HG03575 (cell line): Measurements from ENCODE around the gene FAF1.
"Not testable (repeated sequence)": the region's sequence is repeated elsewhere in the genome, so short reads cannot be mapped to it uniquely, and the experiment has no call there.

ENCODE experiments used
- ATAC-seq: cut with Tn5 transposase; IDR thresholded peaks from one replicate; pipeline ENCODE4 v1.9.1; 2021; ENCODE audit not compliant: unreplicated experiment, insufficient number of reproducible peaks, low FRiP score; ENCODE audit errors: extremely low read depth

Gene FAF1

DNA sequence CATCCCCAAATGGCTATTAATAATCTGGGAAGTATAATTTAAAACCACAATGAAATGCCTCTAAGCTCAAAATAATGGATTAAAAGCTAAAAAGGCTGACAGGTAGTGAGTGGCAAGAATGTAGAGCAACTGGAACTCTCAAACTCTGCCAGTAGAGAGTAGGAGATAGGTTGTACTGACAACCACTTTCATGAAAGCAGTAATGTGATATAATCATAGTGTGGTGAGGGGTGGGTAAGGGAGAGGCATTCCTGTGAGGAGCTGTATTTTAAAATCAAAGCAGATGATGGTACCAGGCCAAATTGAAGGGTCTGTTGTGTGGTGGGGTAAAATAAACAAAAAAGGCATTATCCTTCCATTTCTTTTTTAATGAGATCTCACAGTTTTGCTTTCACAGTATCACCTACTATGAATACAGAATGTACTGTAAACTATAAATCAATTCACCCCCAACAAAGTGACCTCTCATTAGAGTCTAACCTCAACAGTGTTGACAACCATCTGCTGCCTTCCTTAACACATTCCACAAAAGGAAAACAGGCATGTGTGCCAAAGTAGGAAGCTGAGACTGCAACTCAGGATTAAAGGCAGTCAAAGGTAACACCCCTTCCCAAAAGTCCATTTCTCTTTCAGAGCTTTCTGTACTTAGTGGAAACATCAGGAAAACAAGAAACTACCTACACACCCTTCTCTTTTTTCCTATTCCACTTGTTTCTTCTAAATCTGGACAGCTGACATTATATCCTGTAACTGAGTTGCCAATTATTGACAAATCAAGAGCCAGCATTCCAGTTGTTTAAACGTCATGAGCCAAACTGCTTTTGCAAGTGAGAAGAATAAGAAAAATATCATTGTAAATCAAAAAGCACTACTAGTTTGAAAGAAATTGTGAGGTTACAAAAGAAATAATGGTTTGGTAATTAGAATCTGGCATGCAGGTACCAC is 130.8 kb downstream of the FAF1 start:
- no peak for ATAC-seq

DNA sequence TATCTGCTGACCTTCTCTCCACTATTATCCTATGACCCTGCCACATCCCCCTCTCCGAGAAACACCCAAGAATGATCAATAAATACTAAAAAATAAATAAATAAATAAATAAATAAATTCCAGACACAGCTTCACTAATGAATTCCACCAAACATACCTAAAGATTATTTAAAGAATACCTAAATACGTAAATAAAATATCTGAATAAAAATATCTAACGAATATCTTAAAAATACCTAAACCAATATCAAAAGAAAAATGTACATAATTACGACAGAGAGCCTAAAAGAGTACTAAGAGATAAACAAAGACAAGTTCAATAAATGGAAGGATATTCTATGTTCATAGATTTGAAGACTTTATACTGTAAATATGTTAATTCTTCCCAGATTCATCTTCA is 132.5 kb downstream of the FAF1 start:
- no peak for ATAC-seq

DNA sequence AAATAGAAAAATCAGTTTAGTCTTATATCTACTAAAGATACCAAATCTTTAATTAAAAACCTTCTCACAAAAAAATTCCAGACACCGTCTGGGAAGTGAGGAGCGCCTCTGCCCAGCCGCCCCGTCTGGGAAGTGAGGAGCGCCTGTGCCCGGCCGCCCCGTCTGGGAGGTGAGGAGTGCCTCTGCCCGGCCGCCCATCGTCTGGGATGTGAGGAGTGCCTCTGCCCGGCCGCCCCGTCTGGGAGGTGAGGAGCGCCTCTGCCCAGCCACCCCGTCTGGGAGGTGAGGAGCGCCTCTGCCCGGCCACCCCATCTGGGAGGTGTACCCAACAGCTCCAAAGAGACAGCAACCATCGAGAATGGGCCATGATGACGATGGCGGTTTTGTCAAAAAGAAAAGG is 133.3 kb downstream of the FAF1 start:
- not testable (repeated sequence) for ATAC-seq

DNA sequence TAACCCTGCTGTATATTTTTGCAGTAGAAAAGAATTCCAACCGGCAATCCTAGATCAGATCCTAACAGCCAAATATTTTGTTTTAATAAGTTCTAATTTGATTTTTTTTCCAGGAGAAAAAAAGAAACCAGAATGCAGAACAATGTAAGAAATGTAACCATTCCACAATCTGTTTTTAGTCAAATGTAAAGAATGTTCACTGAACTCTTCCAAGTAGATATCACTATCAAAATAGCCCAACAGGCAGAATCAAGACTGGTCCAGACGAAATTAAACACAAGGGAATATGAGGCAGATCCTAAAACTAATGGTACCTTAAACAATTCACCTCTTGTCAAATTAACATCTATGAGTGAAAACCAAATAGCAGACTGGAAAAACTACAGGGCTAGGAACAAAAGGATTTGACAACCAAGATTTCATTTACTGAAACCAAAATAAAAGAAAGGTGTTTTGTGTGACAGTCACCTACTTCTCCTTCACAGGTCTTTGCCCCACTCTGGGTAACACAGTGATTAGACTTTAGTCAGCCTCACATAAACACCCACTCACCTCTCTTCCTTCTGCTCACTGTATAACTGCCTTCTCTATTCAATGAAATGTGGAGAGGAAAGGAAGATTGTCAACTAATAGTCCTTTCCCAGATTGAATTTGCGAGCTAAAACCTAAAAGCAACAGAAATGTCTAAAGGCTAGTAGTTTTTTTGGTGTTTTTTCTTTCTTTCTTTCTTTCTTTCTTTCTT is 137.9 kb downstream of the FAF1 start:
- no peak for ATAC-seq

DNA sequence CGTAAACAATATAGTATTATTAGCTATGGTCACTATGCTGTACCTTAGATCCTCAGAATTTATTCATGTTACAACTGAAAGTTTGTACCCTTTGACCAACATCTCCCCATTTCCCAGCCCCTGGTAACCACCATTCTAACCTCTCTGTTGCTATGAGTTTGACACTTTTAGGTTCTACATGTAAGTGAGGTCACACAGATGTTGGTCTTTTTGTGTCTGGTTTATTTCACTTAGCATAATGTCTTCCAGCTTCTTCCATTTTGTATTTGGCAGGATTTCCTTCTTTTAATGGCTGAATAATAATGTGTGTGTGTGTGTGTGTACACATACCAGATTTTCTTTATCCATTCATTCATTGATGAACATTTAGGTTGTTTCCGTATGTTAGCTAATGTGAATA is 139.5 kb downstream of the FAF1 start:
- no peak for ATAC-seq

GRCh38 chr1:50812346-50812745 is 147.7 kb downstream of the FAF1 start:
- no peak for ATAC-seq

- ATAC-seq: no peak
These were observed 151.8 kb downstream of the FAF1 start for GRCh38 chr1:50808296-50808695.

- no peak for ATAC-seq
These were observed 163.8 kb downstream of the FAF1 start for GRCh38 chr1:50796272-50796671.

DNA sequence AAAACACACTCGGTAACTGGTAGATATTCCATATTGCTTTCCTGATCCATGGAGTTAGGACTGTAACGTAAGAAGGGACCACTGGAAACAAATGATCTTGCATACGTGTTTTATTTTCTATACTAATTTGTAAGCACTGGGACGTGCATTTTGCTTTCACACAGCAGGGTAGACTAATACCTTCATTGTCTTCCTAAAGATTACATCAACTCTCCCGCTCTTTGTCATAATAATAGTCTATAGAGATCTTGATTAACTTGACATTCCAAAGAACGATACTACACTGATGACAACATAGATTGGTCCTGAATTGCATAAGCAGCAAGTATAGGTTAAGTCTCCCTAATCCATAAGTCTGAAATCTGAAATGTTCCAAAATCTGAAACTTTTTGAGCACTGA is 166.5 kb downstream of the FAF1 start:
- no peak for ATAC-seq

- no peak for ATAC-seq
These were observed 172.8 kb downstream of the FAF1 start for GRCh38 chr1:50787266-50787665.

DNA sequence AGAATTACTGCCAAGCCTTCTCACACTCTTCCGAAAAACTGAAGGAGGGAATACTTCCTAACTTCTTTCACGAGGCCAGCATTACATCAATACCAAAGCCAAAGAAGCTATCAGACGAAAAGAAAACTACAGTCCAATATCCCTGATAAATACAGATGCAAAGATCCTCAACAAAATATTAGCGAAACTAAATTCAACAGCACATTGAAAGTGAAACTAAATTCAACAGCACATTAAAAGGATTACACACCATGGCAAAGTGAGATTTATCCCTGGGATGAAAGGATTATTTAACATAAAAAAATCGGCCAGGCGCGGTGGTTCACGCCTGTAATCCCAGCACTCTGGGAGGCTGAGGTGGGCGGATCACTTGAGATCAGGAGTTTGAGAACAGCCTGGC is 176.8 kb downstream of the FAF1 start:
- ATAC-seq: no peak

GRCh38 chr1:50780797-50781196 is 179.3 kb downstream of the FAF1 start:
- ATAC-seq: no peak

DNA sequence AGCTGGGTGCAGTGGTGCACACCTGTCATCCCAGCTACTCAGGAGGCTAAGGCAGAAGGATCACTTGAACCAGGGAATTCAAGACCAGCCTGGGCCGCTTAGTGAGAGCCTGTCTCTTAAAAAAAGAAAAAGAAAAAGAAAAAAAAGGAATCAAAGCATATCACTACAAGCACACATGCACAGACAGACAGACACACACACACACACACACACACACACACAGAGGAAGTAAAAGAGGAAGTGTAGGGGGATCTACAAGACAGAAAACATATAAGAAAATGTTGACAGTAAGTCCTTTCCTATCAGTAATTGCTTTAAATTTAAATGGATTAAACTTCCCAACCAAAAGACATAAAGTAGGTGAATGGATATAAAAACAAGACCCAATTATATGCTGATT is 180.3 kb downstream of the FAF1 start:
- no peak for ATAC-seq

GRCh38 chr1:50775740-50776139 is 184.3 kb downstream of the FAF1 start:
- no peak for ATAC-seq

- no peak for ATAC-seq
These were observed 185.2 kb downstream of the FAF1 start for GRCh38 chr1:50774759-50775351.

- ATAC-seq: no peak
These were observed 193.4 kb downstream of the FAF1 start for GRCh38 chr1:50766688-50767087.

DNA sequence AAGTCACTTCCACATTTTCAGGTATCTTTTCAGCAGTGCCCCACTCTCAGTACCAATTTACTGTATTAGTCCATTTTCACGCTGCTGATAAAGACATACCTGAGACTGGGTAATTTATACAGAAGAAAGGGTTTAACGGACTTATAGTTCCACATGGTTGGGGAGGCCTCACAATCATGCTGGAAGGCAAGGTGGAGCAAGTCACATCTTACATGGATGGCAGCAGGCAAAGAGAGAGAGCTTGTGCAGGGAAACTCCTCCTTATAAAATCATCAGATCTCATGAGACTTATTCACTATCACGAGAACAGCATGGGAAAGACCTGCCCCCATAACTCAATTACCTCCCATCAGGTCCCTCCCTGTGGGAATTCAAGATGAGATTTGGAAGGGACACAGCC is 203.5 kb downstream of the FAF1 start:
- not testable (repeated sequence) for ATAC-seq

DNA sequence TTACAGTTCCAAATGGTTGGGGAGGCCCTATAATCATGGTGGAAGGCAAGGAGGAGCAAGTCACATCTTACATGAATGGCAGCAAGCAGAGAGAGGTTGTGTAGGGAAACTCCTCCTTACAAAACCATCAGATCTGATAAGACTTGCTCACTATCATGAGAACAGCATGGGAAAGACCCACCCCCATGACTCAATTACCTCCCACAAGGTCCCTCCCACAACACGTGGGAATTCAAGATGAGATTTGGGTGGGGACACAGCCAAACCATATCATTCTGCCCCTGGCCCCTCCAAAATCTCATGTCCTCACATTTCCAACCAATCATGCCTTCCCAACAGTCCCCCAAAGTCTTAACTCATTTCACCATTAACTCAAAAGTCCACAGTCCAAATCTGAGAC is 205.3 kb downstream of the FAF1 start:
- not testable (repeated sequence) for ATAC-seq

GRCh38 chr1:50750021-50750619 is 209.9 kb downstream of the FAF1 start:
- no peak for ATAC-seq
